ENCODE results near the gene SLC9A8. TPM values are rescaled to one million over a fixed set of nuclear protein-coding genes. Genes with fewer than 3 reads are reported as not detected.

Gene SLC9A8
- total and polyA plus RNA-seq, 9 of the 15 experiments (the other 6 are each of a cell fraction or from before 2014, with no cell fraction given), result 0.56 to 9.7 (median 5.0) TPM

GRCh38 chr20:49775229-49775693, 37.4 kb upstream of the SLC9A8 start (continued):
- 0 out of 2 replicates have a peak, but pooled peaks have one; percentile 30 for TF ChIP-seq GATAD2A (IDR thresholded peaks at IDR 0.05)
- peak; percentile 63 for TF ChIP-seq SMARCA4 (IDR thresholded peaks at IDR 0.05)
- TF ChIP-seq MLLT1 (IDR thresholded peaks at IDR 0.05), result no peak
- TF ChIP-seq ZBTB1 (CRISPR knock-in tag; IDR thresholded peaks at IDR 0.05; ENCODE audit: borderline replicate concordance, low read depth), result no peak
- TF ChIP-seq ZNF445 (CRISPR knock-in tag; IDR thresholded peaks at IDR 0.05; ENCODE audit: low read depth), result no peak
- TF ChIP-seq HDAC3 (IDR thresholded peaks at IDR 0.05; ENCODE audit: borderline replicate concordance, partially characterized antibody), result no peak
- TF ChIP-seq SRSF1 (IDR thresholded peaks at IDR 0.05; ENCODE audit: low read depth, low read length), result no peak
- peak; percentile 75; the same call in 1 of the 2 replicates for TF ChIP-seq ZNF24 (IDR thresholded peaks at IDR 0.05)
- no peak for TF ChIP-seq THRA (IDR thresholded peaks at IDR 0.05)
- TF ChIP-seq COPS2 (conservative IDR thresholded peaks at IDR 0.05), result no peak
- TF ChIP-seq GTF2F1 (IDR thresholded peaks at IDR 0.05; ENCODE audit: low read depth, low read length), result no peak
- no peak for TF ChIP-seq PREB (CRISPR knock-in tag; IDR thresholded peaks at IDR 0.05)
- TF ChIP-seq LEF1 (IDR thresholded peaks at IDR 0.05), result no peak
- 0 out of 2 replicates have a peak, but pooled peaks have one; percentile 27 for TF ChIP-seq HDAC2 (IDR thresholded peaks at IDR 0.05)
- no peak for TF ChIP-seq HEY1 (CRISPR knock-in tag; IDR thresholded peaks at IDR 0.05; ENCODE audit: borderline replicate concordance)
- TF ChIP-seq SIN3A (IDR thresholded peaks at IDR 0.05; ENCODE audit: borderline replicate concordance in 2 of 2, control insufficient read depth in 1 of 2, low read depth in 2 of 2, low read length in 2 of 2), result no peak
- TF ChIP-seq ZNF253 (CRISPR knock-in tag; conservative IDR thresholded peaks at IDR 0.05), result no peak
- TF ChIP-seq SRF (CRISPR knock-in tag; IDR thresholded peaks at IDR 0.05), result no peak
- TF ChIP-seq KLF13 (tag; IDR thresholded peaks at IDR 0.05; ENCODE audit: borderline replicate concordance, low read depth), result no peak
- no peak for TF ChIP-seq ARID4B (CRISPR knock-in tag; IDR thresholded peaks at IDR 0.05)
- no peak for TF ChIP-seq TCF7L2 (IDR thresholded peaks at IDR 0.05; ENCODE audit: low read depth, low read length)
- TF ChIP-seq ZNF12 (CRISPR knock-in tag; IDR thresholded peaks at IDR 0.05), result no peak

Data from K562 (cell line).